Measurements from ENCODE around the gene FAM209B. TPM values are rescaled to one million over a fixed set of nuclear protein-coding genes. Genes with fewer than 3 reads are reported as not detected.

Gene FAM209B
- total RNA-seq, 4 donors from 2014 or later, result 1.9 TPM; not detected in 3

DNA sequence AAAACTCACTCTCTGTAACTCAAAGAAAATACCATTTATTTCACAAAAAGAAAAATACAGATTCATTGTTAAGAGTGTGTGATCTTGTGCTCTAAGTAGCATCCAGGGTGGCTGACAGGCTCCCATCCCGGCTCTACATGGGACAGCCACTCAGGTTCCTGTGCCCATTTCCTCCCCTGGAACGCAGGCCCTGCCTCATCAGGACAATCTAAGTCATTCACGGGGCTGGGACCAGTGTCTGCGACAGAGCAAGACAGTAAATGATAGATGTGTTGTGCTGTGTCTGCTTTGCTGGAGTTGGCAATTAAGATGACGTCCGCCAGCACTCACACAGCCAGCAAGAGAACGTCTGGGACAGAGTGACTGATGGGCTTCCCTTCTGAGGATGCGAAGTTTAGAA is 15.4 kb upstream of the FAM209B start:
- no peak overlapping the region for H3K4me3 ChIP-seq
- in situ Hi-C loops (cut with MboI; ENCODE audit: low pct_ligation_motif_present in 1 of 4, low pct_unique_long_range_greater_than_20kb in 1 of 4, low sequenced_read_pairs in 3 of 4) (no loop called here), intact Hi-C loops (cut with DNase I; ENCODE audit: low total_unique reads) (no loop called here)
- no peak for TF ChIP-seq POLR2AphosphoS5 (IDR thresholded peaks at IDR 0.05)
- TF ChIP-seq POLR2A (IDR thresholded peaks at IDR 0.05), result no peak
- TF ChIP-seq CTCF (IDR thresholded peaks at IDR 0.05), result no peak
- TF ChIP-seq EP300 (IDR thresholded peaks at IDR 0.05; ENCODE audit: low read depth), result no peak
- no peaks in the 10 kb centered on the region for H3K27me3 ChIP-seq
- no peak for DNase-seq
- H3K36me3 ChIP-seq, result peaks cover 0 to 66% (median 18%) of the 10 kb centered on the region in 4 donors
- H3K27ac ChIP-seq, result no peak overlapping the region
- peaks cover 13 to 18% of the 10 kb centered on the region in 2 donors for H3K9me3 ChIP-seq
- 82 to 100% methylated on average over 5 to 8 of the region's 8 CpGs for WGBS, 2 donors (ENCODE audit: low coverage in 1 of 2)
- peaks cover 0 to 10% (median 0%) of the 10 kb centered on the region in 4 donors for H3K4me1 ChIP-seq

- H3K4me3 ChIP-seq, result no peak overlapping the region
- H3K4me1 ChIP-seq, result peaks cover 0 to 10% (median 0%) of the 10 kb centered on the region in 4 donors
- H3K36me3 ChIP-seq, result peaks cover 0 to 63% (median 18%) of the 10 kb centered on the region in 4 donors
- no peak for DNase-seq
- peaks cover 13 to 18% of the 10 kb centered on the region in 2 donors for H3K9me3 ChIP-seq
- no peak for TF ChIP-seq EP300 (IDR thresholded peaks at IDR 0.05; ENCODE audit: low read depth)
- no peak for TF ChIP-seq POLR2A (IDR thresholded peaks at IDR 0.05)
- no peak for TF ChIP-seq CTCF (IDR thresholded peaks at IDR 0.05)
- TF ChIP-seq POLR2AphosphoS5 (IDR thresholded peaks at IDR 0.05), result no peak
- 96% methylated on average over 14 of the region's 14 CpGs; no CpG with 5 or more reads in 1 of the 2 donors for WGBS, 2 donors (ENCODE audit: low coverage in 1 of 2)
- no peak overlapping the region for H3K27ac ChIP-seq
- intact Hi-C loops (cut with DNase I; ENCODE audit: low total_unique reads), result no loop called here
- in situ Hi-C loops (cut with MboI; ENCODE audit: low pct_ligation_motif_present in 1 of 4, low pct_unique_long_range_greater_than_20kb in 1 of 4, low sequenced_read_pairs in 3 of 4), result no loop called here
- H3K27me3 ChIP-seq, result no peaks in the 10 kb centered on the region
These were observed 14.9 kb upstream of the FAM209B start for GRCh38 chr20:56518126-56518525.

DNA sequence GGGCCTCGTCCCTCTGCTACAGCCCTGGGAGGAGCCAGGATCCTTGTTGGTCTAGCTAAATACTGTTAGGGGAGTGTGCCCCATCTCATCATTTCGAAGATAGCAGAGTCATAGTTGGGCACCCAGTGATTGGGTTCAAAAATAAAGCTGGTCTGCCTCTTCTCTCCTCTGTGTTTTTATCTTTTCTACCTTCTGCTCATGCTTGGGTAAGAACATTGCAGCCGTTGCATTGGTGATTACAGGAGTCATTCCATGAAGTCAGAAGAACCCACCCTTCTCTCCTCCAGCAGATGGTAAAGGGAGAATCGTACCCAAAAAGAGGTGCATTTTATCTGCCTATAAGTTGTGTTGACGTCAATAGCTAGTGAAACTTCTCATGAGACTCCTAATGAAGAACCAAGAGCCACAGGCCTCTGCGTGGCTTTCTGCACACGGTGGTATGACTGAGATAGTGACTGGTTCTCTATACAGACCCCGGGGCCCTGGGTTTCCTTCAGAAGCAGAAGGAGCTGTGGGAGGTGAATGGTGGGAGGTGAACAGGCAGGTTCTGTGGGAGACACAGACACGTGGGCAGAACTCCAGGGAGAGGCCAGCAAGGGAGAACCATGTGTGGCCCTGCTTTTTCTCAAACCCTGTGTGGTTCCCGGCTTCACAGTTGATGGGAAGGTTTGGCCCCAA is 14.2 kb upstream of the FAM209B start:
- peaks cover 13 to 18% of the 10 kb centered on the region in 2 donors for H3K9me3 ChIP-seq
- no peak for DNase-seq
- in situ Hi-C loops (cut with MboI; ENCODE audit: low pct_ligation_motif_present in 1 of 4, low pct_unique_long_range_greater_than_20kb in 1 of 4, low sequenced_read_pairs in 3 of 4) (no loop called here), intact Hi-C loops (cut with DNase I; ENCODE audit: low total_unique reads) (no loop called here)
- WGBS, 2 donors (ENCODE audit: low coverage in 1 of 2), result 88 to 100% methylated on average over 7 to 10 of the region's 10 CpGs
- H3K27ac ChIP-seq, result no peak overlapping the region
- no peaks in the 10 kb centered on the region for H3K27me3 ChIP-seq
- peaks cover 0 to 55% (median 18%) of the 10 kb centered on the region in 4 donors for H3K36me3 ChIP-seq
- TF ChIP-seq POLR2A (IDR thresholded peaks at IDR 0.05) (no peak), POLR2AphosphoS5 (IDR thresholded peaks at IDR 0.05) (no peak), EP300 (IDR thresholded peaks at IDR 0.05; ENCODE audit: low read depth) (no peak), CTCF (IDR thresholded peaks at IDR 0.05) (no peak)
- no peak overlapping the region for H3K4me3 ChIP-seq
- peaks cover 0 to 10% (median 0%) of the 10 kb centered on the region in 4 donors for H3K4me1 ChIP-seq

GRCh38 chr20:56519551-56519950 is 13.5 kb upstream of the FAM209B start:
- DNase-seq, result no peak
- H3K9me3 ChIP-seq, result peaks cover 13 to 18% of the 10 kb centered on the region in 2 donors
- H3K4me1 ChIP-seq, result peaks cover 0 to 10% (median 0%) of the 10 kb centered on the region in 4 donors
- in situ Hi-C loops (cut with MboI; ENCODE audit: low pct_ligation_motif_present in 1 of 4, low pct_unique_long_range_greater_than_20kb in 1 of 4, low sequenced_read_pairs in 3 of 4) (no loop called here), intact Hi-C loops (cut with DNase I; ENCODE audit: low total_unique reads) (no loop called here)
- TF ChIP-seq POLR2AphosphoS5 (IDR thresholded peaks at IDR 0.05) (no peak), EP300 (IDR thresholded peaks at IDR 0.05; ENCODE audit: low read depth) (no peak), POLR2A (IDR thresholded peaks at IDR 0.05) (no peak), CTCF (IDR thresholded peaks at IDR 0.05) (no peak)
- H3K27ac ChIP-seq, result no peak overlapping the region
- H3K27me3 ChIP-seq, result no peaks in the 10 kb centered on the region
- no peak overlapping the region for H3K4me3 ChIP-seq
- 96 to 97% methylated on average over 5 to 10 of the region's 10 CpGs for WGBS, 2 donors (ENCODE audit: low coverage in 1 of 2)
- H3K36me3 ChIP-seq, result peaks cover 0 to 48% (median 18%) of the 10 kb centered on the region in 4 donors

Data from transverse colon (tissue), 4 donors.